Esophagus muscularis mucosa (tissue), 4 donors: ENCODE measurements around the gene DHCR24. TPM values are rescaled to one million over a fixed set of nuclear protein-coding genes. Genes with fewer than 3 reads are reported as not detected.

Experiments used
- DNase-seq: peaks from one replicate; pipeline ENCODE4 v3.0.0-alpha.2; 2017; ENCODE audit errors: extremely low spot score
- H3K27ac ChIP-seq, 4 donors: fragments of 200-600 bp; sonication (generic); replicated peaks in 1 of 4; 1 replicate in 3 of 4; 2 replicates in 1 of 4; pipeline ENCODE4 v1.5.1; 2016 to 2019; ENCODE audit warnings: mild to moderate bottlenecking in 1 of 4
- H3K27me3 ChIP-seq, 4 donors: fragments of 200-600 bp; sonication (generic); one replicate each; pipeline versions ENCODE4 v1.5.1 to v1.6.0; 2016 to 2019
- H3K36me3 ChIP-seq, 4 donors: fragments of 200-600 bp; sonication (generic); one replicate each; pipeline ENCODE4 v1.5.1; 2016 to 2019
- H3K4me1 ChIP-seq, 4 donors: fragments of 200-600 bp; sonication (generic); one replicate each; pipeline ENCODE4 v1.5.1; 2016 to 2019
- H3K4me3 ChIP-seq, 4 donors: fragments of 200-600 bp; sonication (generic); 1 replicate in 2 of 4; 2 replicates in 2 of 4; pipeline ENCODE4 v1.5.1; 2016 to 2019; ENCODE audit warnings: mild to moderate bottlenecking in 4 of 4, moderate library complexity in 1 of 4
- H3K9me3 ChIP-seq, 4 donors: fragments of 200-600 bp; sonication (generic); 1 replicate in 3 of 4; 2 replicates in 1 of 4; pipeline ENCODE4 v1.5.1; 2016 to 2019
- EP300 ChIP-seq: sonication (generic); formaldehyde crosslinking; IDR thresholded peaks from one replicate; pipeline ENCODE4 v1.6.1; 2017; ENCODE audit warnings: antibody characterized with exemption
- POLR2A ChIP-seq: fragments of 450-650 bp; IDR thresholded peaks from one replicate; pipeline ENCODE4 v1.6.1; 2017; ENCODE audit warnings: antibody characterized with exemption, moderate library complexity, mild to moderate bottlenecking, low read depth
- POLR2AphosphoS5 ChIP-seq, 2 donors: sonication (generic); formaldehyde crosslinking; IDR thresholded peaks; one replicate each; pipeline ENCODE4 v1.6.1; 2017; ENCODE audit warnings: antibody characterized with exemption in 2 of 2
- WGBS: methylation state at CpG from one replicate; pipeline ENCODE4 v1.1.5; 2018; 5-methylcytosine and 5-hydroxymethylcytosine counted together
- intact Hi-C: fragments of 100-400 bp; cut with DNase I; formaldehyde crosslinking; loops from one replicate; pipeline ENCODE4 v1.15.1; 2023
- total RNA-seq, 4 donors: library from RNA; depleted of rRNA; stranded (reverse); fragments of >200 nt; gene quantifications; one replicate each; pipeline versions ENCODE4 v1.1.0 to v1.2.1, GENCODE V29; 2016
- TF ChIP-seq, protein P1 (sequence below), 3 experiments: fragments of 200-600 bp in 2 of 3; fragments of 450-650 bp in 1 of 3; sonication (generic) in 2 of 3; IDR thresholded peaks; one replicate each; pipeline ENCODE4 v1.5.1; 2017 to 2019; ENCODE audit warnings: antibody characterized with exemption in 3 of 3, mild to moderate bottlenecking in 2 of 3, moderate library complexity in 1 of 3

Gene DHCR24
- total RNA-seq, 4 donors from 2014 or later = 10.8 to 16.1 (median 13.1) TPM

DNA sequence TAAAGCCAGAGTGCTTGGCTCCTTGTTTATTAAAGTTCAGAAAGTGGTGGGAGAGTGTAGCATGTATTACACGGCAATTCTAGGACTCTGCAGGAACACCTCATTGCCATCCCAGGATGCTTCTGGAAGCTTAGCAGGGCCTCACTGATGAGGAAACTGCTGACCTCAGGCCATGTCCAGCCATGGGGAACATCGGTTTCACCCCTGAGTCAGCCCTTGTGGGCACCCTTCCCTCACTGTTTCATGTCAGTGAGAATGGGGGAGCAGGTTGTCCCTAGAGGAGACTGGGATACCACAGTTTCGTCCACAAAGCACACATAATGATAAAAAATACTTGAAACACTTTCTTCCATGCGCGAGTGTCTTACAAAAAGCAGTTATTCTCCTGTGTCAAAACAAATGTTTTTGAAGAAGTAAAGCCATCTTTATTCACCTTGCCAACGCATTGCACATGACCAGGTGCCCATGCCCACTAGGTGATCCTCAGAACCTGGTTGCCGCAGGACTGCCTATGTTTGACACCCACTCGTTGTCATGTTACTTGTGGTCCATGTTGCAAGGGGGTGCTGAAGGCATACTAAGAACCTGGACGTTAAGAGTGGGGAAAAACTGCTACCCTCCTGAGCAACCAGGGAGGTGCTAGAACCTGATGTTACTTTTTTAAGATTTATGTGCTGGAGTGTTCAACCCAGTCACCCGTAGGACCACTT, 44.6 kb downstream of the DHCR24 start:
- H3K27ac ChIP-seq = no peak overlapping the region
- 86% methylated on average over 10 of the region's 10 CpGs for whole genome bisulfite sequencing
- no peak for DNase-seq
- H3K4me3 ChIP-seq = no peak overlapping the region
- H3K36me3 ChIP-seq = no peaks in the 10 kb centered on the region
- TF ChIP-seq POLR2AphosphoS5 (IDR thresholded peaks at IDR 0.05) = no peak
- TF ChIP-seq POLR2A = no peak
- TF ChIP-seq EP300 = no peak
- TF ChIP-seq, protein P1, sequence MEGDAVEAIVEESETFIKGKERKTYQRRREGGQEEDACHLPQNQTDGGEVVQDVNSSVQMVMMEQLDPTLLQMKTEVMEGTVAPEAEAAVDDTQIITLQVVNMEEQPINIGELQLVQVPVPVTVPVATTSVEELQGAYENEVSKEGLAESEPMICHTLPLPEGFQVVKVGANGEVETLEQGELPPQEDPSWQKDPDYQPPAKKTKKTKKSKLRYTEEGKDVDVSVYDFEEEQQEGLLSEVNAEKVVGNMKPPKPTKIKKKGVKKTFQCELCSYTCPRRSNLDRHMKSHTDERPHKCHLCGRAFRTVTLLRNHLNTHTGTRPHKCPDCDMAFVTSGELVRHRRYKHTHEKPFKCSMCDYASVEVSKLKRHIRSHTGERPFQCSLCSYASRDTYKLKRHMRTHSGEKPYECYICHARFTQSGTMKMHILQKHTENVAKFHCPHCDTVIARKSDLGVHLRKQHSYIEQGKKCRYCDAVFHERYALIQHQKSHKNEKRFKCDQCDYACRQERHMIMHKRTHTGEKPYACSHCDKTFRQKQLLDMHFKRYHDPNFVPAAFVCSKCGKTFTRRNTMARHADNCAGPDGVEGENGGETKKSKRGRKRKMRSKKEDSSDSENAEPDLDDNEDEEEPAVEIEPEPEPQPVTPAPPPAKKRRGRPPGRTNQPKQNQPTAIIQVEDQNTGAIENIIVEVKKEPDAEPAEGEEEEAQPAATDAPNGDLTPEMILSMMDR (IDR thresholded peaks at IDR 0.05) = no peak
- peaks cover 0 to 4% (median 0%) of the 10 kb centered on the region in 4 donors for H3K27me3 ChIP-seq
- no peaks in the 10 kb centered on the region for H3K4me1 ChIP-seq
- intact Hi-C loops = no loop called here
- peaks cover 0 to 2% (median 0%) of the 10 kb centered on the region in 4 donors for H3K9me3 ChIP-seq

GRCh38 chr1:54839824-54840223, 47.2 kb downstream of the DHCR24 start:
- Histone ChIP-seq H3K27me3 (peaks cover 0 to 6% (median 0%) of the 10 kb centered on the region in 4 donors), H3K9me3 (no peaks in the 10 kb centered on the region), H3K36me3 (no peaks in the 10 kb centered on the region), H3K4me1 (no peaks in the 10 kb centered on the region), H3K4me3 (no peak overlapping the region), H3K27ac (no peak overlapping the region)
- intact Hi-C loops = no loop called here
- DNase-seq = peak; percentile 62
- TF ChIP-seq POLR2AphosphoS5 (IDR thresholded peaks at IDR 0.05) = no peak
- TF ChIP-seq POLR2A = no peak
- TF ChIP-seq, protein P1 (IDR thresholded peaks at IDR 0.05) = no peak
- TF ChIP-seq EP300 = no peak
- WGBS = 94% methylated on average over 2 of the region's 2 CpGs

DNA sequence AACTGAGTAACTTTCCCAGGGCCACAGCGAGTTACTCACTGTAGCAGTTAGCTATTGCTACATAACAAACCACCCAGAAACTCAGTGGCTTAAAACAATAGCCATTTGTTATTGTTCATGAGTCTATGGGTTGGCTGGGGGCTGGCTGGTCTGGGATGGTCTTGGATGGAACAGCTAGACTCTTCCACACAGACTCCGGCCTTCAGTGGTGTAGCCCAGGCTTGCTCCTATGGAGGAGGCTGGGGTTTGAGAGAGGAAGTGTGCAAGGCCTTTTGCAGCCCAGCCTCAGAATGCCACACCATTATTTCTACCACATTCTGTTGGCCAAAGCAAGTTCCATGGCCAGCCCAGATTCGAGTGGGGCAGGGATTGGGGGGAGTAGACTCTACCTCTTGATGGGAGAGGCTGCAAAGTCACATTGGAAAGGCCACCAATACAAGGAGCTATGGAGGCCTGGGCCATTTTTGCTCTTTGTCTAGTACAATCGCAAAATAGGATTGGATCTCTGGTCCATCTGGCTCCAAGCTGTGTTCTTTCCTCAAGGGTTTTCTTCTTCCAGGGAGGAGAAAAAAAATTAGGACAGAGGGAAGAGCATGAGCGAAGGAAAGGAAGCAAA, 48.3 kb downstream of the DHCR24 start:
- no peak for TF ChIP-seq EP300
- Histone ChIP-seq H3K36me3 (no peaks in the 10 kb centered on the region), H3K4me1 (no peaks in the 10 kb centered on the region), H3K9me3 (no peaks in the 10 kb centered on the region), H3K4me3 (no peak overlapping the region), H3K27ac (no peak overlapping the region), H3K27me3 (peaks cover 0 to 6% (median 0%) of the 10 kb centered on the region in 4 donors)
- 89% methylated on average over 5 of the region's 5 CpGs for WGBS
- intact Hi-C loops = no loop called here
- peak; percentile 75 for DNase-seq

- no peak overlapping the region for H3K4me3 ChIP-seq
- intact Hi-C loops = no loop called here
- no peak overlapping the region for H3K27ac ChIP-seq
- peak; percentile 29 for DNase-seq
- H3K9me3 ChIP-seq = no peaks in the 10 kb centered on the region
- peaks cover 0 to 6% (median 0%) of the 10 kb centered on the region in 4 donors for H3K27me3 ChIP-seq
- TF ChIP-seq POLR2A = no peak
- TF ChIP-seq, protein P1 (IDR thresholded peaks at IDR 0.05) = no peak
- no peak for TF ChIP-seq POLR2AphosphoS5 (IDR thresholded peaks at IDR 0.05)
- no peak for TF ChIP-seq EP300
- WGBS = 81% methylated on average over 4 of the region's 6 CpGs
- H3K36me3 ChIP-seq = no peaks in the 10 kb centered on the region
- H3K4me1 ChIP-seq = no peaks in the 10 kb centered on the region
These were observed 49.8 kb downstream of the DHCR24 start for GRCh38 chr1:54837002-54837853.

DNA sequence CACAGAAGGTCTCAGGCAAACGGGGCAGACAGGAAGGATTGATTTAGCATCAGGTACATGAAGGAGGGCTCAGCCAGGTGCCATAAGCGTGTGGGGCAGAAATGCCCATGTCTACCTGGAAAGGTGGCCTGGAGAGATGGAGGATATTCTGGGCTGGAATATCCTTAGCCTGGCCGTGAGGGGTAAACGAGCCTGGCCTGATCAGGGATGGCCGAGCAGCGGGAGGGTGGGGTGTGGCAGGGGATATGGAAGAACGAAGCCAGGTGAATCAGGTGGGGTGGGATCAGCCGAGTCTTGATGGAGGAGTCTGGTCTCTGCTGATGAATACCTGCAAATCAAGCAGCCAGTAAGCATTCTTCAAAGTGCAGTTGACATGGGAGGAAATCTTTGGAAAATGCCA, 50.4 kb downstream of the DHCR24 start:
- Histone ChIP-seq H3K4me1 (no peaks in the 10 kb centered on the region), H3K9me3 (peaks cover 0 to 5% (median under 1%) of the 10 kb centered on the region in 4 donors), H3K4me3 (no peak overlapping the region), H3K27ac (no peak overlapping the region), H3K36me3 (no peaks in the 10 kb centered on the region), H3K27me3 (peaks cover 0 to 6% (median 0%) of the 10 kb centered on the region in 4 donors)
- no peak for TF ChIP-seq POLR2A
- intact Hi-C loops = no loop called here
- 91% methylated on average over 8 of the region's 8 CpGs for WGBS
- peak; percentile 60 for DNase-seq
